ENCODE measurements around the gene ERG.

- TF ChIP-seq CTCF (IDR thresholded peaks at IDR 0.05) (no peak), POLR2A (IDR thresholded peaks at IDR 0.05) (no peak)
Measured at GRCh38 chr21:38472412-38473108, 25.7 kb downstream of the ERG start.
